HG02610 (cell line): ENCODE measurements around the gene PRDX3.

Experiments used
- ATAC-seq: cut with Tn5 transposase; IDR thresholded peaks from one replicate; pipeline ENCODE4 v1.9.1; 2021; ENCODE audit warnings: mild to moderate bottlenecking, moderate library complexity; ENCODE audit not compliant: unreplicated experiment

The PRDX3 gene

GRCh38 chr10:119131512-119132240 lies 46.9 kb downstream of the PRDX3 start:
- peak; percentile 61 for ATAC-seq

- ATAC-seq, result no peak
These were observed 48.9 kb downstream of the PRDX3 start for GRCh38 chr10:119129721-119130120.

- ATAC-seq, result no peak
These were observed 52.7 kb downstream of the PRDX3 start for GRCh38 chr10:119125942-119126341.

GRCh38 chr10:119120875-119121274 lies 57.7 kb downstream of the PRDX3 start:
- ATAC-seq, result no peak

GRCh38 chr10:119120413-119120867 lies 58.2 kb downstream of the PRDX3 start:
- ATAC-seq, result peak; percentile 87

GRCh38 chr10:119119400-119119799 lies 59.2 kb downstream of the PRDX3 start:
- no peak for ATAC-seq

- ATAC-seq, result no peak
These were observed 60.4 kb downstream of the PRDX3 start for GRCh38 chr10:119118231-119118630.
